PC-9 (cell line): Measurements from ENCODE around the gene GRIN2D.

Experiments used
- CTCF ChIP-seq: fragments of 200-600 bp; sonication (generic); conservative IDR thresholded peaks from 2 replicates; pipeline ENCODE4 v1.6.1; 2017; ENCODE audit warnings: mixed run types, antibody characterized with exemption, mild to moderate bottlenecking, moderate library complexity
- EZH2 ChIP-seq: fragments of 200-600 bp; sonication (generic); IDR thresholded peaks from 2 replicates; pipeline ENCODE4 v1.8.0; 2017; ENCODE audit warnings: antibody characterized with exemption, low read depth

DNA sequence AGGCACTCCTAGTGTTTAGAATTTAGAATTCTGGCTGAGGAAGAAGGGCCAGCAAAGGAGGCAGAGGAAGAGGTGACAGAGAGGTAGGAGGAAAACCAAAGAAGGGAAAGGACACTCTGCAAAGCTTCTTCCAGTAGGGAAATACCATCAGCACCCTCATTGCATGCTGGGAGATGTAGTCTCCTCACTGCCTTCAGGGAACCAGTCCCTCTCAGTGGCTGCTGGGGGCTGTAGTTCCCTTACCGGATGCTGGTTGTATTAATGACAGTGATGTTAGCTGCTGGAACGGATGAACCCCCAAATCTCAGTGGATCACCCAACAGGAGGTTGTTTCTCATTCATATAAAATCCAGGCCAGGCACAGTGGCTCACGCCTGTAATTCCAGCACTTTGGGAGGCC is 10.1 kb downstream of the GRIN2D start:
- no peak for TF ChIP-seq CTCF
- no peak for TF ChIP-seq EZH2
